Cardiac fibroblast (primary cell): ENCODE results near the gene MCF2L.

ENCODE experiments used
- DNase-seq, 2 donors: peaks; one replicate each; pipeline versions ENCODE4 v3.0.0 to v3.0.0-alpha.2; 2010; ENCODE audit warnings: low read depth in 2 of 2
- H3K4me3 ChIP-seq, 2 donors: replicated peaks in 1 of 2; 1 replicate in 1 of 2; 2 replicates in 1 of 2; pipeline ENCODE4 v1.5.1; 2011; ENCODE audit warnings: low read depth in 2 of 2, low read length in 2 of 2, mild to moderate bottlenecking in 2 of 2, moderate library complexity in 1 of 2
- CTCF ChIP-seq: IDR thresholded peaks from one replicate; pipeline ENCODE4 v1.5.1; 2011; ENCODE audit warnings: low read depth, mild to moderate bottlenecking, low read length, inconsistent platforms

Gene MCF2L

GRCh38 chr13:113086991-113087922, 118.2 kb downstream of the MCF2L start:
- no peak for TF ChIP-seq CTCF
- DNase-seq: no peak
- H3K4me3 ChIP-seq: no peak overlapping the region

GRCh38 chr13:113087923-113088690, 119.1 kb downstream of the MCF2L start:
- TF ChIP-seq CTCF: no peak
- no peak overlapping the region for H3K4me3 ChIP-seq
- no peak for DNase-seq

GRCh38 chr13:113088691-113089020, 119.6 kb downstream of the MCF2L start:
- no peak for DNase-seq
- H3K4me3 ChIP-seq: no peak overlapping the region
- no peak for TF ChIP-seq CTCF

- no peak for DNase-seq
- TF ChIP-seq CTCF: no peak
- no peak overlapping the region for H3K4me3 ChIP-seq
Measured at GRCh38 chr13:113089693-113090414, 120.8 kb downstream of the MCF2L start.

- no peak for DNase-seq
- no peak for TF ChIP-seq CTCF
- no peak overlapping the region for H3K4me3 ChIP-seq
Measured at GRCh38 chr13:113090415-113090770, 121.4 kb downstream of the MCF2L start.

GRCh38 chr13:113090806-113091205, 121.8 kb downstream of the MCF2L start:
- DNase-seq: no peak
- TF ChIP-seq CTCF: no peak
- H3K4me3 ChIP-seq: no peak overlapping the region
